ENCODE measurements around the gene RGL4.

- no peak for TF ChIP-seq CTCF (IDR thresholded peaks at IDR 0.05)
- no peak for TF ChIP-seq EP300 (IDR thresholded peaks at IDR 0.05)
- TF ChIP-seq POLR2A (IDR thresholded peaks at IDR 0.05; ENCODE audit: low read depth), result no peak
- no peak for TF ChIP-seq POLR2AphosphoS5 (IDR thresholded peaks at IDR 0.05)
These were observed 2.7 kb upstream of the RGL4 start for GRCh38 chr22:23688121-23688520.
